K562 (cell line): ENCODE measurements around the gene PACSIN2. TPM values are rescaled to one million over a fixed set of nuclear protein-coding genes. Genes with fewer than 3 reads are reported as not detected.

Experiments used
- BACH1 ChIP-seq: fragments of 200-800 bp; sonication (Bioruptor generic); IDR thresholded peaks from 2 replicates; pipeline ENCODE4 v1.6.1; 2016; ENCODE audit warnings: missing genetic modification characterization, missing compliant biosample characterization
- KLF6 ChIP-seq: fragments of 250-450 bp; sonication (Bioruptor Pico); IDR thresholded peaks from 2 replicates; pipeline ENCODE4 v1.4.0; 2020; ENCODE audit warnings: mild to moderate bottlenecking, moderate library complexity, borderline replicate concordance
- MEIS2 ChIP-seq: fragments of 450-650 bp; IDR thresholded peaks from 2 replicates; pipeline ENCODE4 v1.6.1; 2014; ENCODE audit warnings: mild to moderate bottlenecking; ENCODE audit not compliant: partially characterized antibody
- MGA ChIP-seq: fragments of 450-650 bp; IDR thresholded peaks from 2 replicates; pipeline ENCODE4 v1.6.1; 2016; ENCODE audit warnings: mild to moderate bottlenecking, moderate library complexity
- MNT ChIP-seq, 2 experiments: fragments of 450-650 bp; conservative IDR thresholded peaks; 2 replicates each; pipeline ENCODE4 v1.6.1; 2017; ENCODE audit warnings: mild to moderate bottlenecking in 2 of 2, moderate library complexity in 2 of 2
- MYBL2 ChIP-seq, 2 experiments: fragments of 450-650 bp in 1 of 2; sonication (generic) in 1 of 2; formaldehyde crosslinking in 1 of 2; IDR thresholded peaks; 2 replicates each; pipeline versions ENCODE4 v1.6.1 to v1.8.1; 2017 to 2022; ENCODE audit warnings: borderline replicate concordance in 1 of 2, inconsistent platforms in 1 of 2, low read depth in 1 of 2, mild to moderate bottlenecking in 1 of 2, missing genetic modification reagents in 1 of 2, moderate library complexity in 1 of 2
- NFRKB ChIP-seq: fragments of 450-650 bp; IDR thresholded peaks from 2 replicates; pipeline ENCODE4 v1.6.1; 2016; ENCODE audit warnings: low read depth
- NRF1 ChIP-seq, 2 experiments: fragments of 450-650 bp; IDR thresholded peaks in 1 of 2; conservative IDR thresholded peaks in 1 of 2; 2 replicates each; pipeline ENCODE4 v1.6.1; 2014; ENCODE audit warnings: mild to moderate bottlenecking in 2 of 2
- SMAD4 ChIP-seq: fragments of 250-450 bp; sonication (Bioruptor Pico); conservative IDR thresholded peaks from 2 replicates; pipeline ENCODE4 v1.8.0; 2021; ENCODE audit warnings: inconsistent platforms, mild to moderate bottlenecking, moderate library complexity
- TBL1XR1 ChIP-seq, 2 experiments: IDR thresholded peaks; 2 replicates each; pipeline ENCODE4 v1.6.1; 2012; ENCODE audit warnings: improper control_type of control experiment in 2 of 2, low read length in 2 of 2, mild to moderate bottlenecking in 1 of 2
- polyA plus RNA-seq, 8 experiments: library from polyadenylated mRNA; depleted of rRNA in 4 of 8; stranded (reverse) in 5 of 8; unstranded in 3 of 8; fragments of >200 nt; fragmentation: Nextera tagmentation in 2 of 8; fragmentation: Illumina TruSeq in 1 of 8; extraction: Ambion mirVana in 2 of 8; extraction: Trizol in 1 of 8; gene quantifications; 2 replicates each; pipeline versions ENCODE4 v1.2.1 to v1.2.3, GENCODE V29; 2011 to 2014; ENCODE audit warnings: inconsistent platforms in 1 of 8, missing spikeins in 1 of 8
- total RNA-seq, 7 experiments: library from RNA; depleted of rRNA in 6 of 7; stranded (reverse); fragments of >200 nt in 6 of 7; fragmentation: Illumina TruSeq in 2 of 7; extraction: Trizol in 2 of 7; gene quantifications; 2 replicates each; pipeline versions ENCODE4 v1.2.1 to v1.2.3, GENCODE V29; 2011 to 2021; ENCODE audit warnings: low replicate concordance in 1 of 7

PACSIN2 gene
- total and polyA plus RNA-seq, 9 of the 15 experiments (the other 6 are each of a cell fraction or from before 2014, with no cell fraction given) = 0.45 to 45.1 (median 23.9) TPM

GRCh38 chr22:42959576-42960509 is 55.1 kb downstream of the PACSIN2 start (continued):
- TF ChIP-seq NRF1 (conservative IDR thresholded peaks at IDR 0.05 in 1 of 2, IDR thresholded peaks at IDR 0.05 in 1 of 2) = peak in 1 of 2 experiments; percentile 23; a peak in 1 of 4 replicates
- TF ChIP-seq BACH1 = no peak
- TF ChIP-seq MGA = 0 out of 2 replicates have a peak, but pooled peaks have one; percentile 9
- TF ChIP-seq SMAD4 = peak; percentile 77
- 0 out of 2 replicates have a peak, but pooled peaks have one; percentile 38 for TF ChIP-seq NFRKB
- peak; percentile 34 to 77; a peak in 2 of 4 replicates for TF ChIP-seq MNT (conservative IDR thresholded peaks at IDR 0.05)
- peak in 1 of 2 experiments; percentile 60; a peak in 2 of 4 replicates for TF ChIP-seq TBL1XR1 (IDR thresholded peaks at IDR 0.05; ENCODE audit: low read length in 2 of 2)
- peak; percentile 34 for TF ChIP-seq MEIS2
- no peak for TF ChIP-seq MYBL2 (IDR thresholded peaks at IDR 0.05; ENCODE audit: low read depth)
- TF ChIP-seq MYBL2 (CRISPR knock-in tag; IDR thresholded peaks at IDR 0.05; ENCODE audit: borderline replicate concordance) = no peak
- no peak for TF ChIP-seq KLF6
